OCI-M2 (cell line): ENCODE measurements around the gene PDZD4.

Experiments used
- DNase-seq: peaks from one replicate; lab custom pipeline; 2025; ENCODE audit not compliant: unreplicated experiment; lab: John Stamatoyannopoulos, UW

Gene PDZD4

GRCh38 chrX:153829799-153830639 is at the start of gene PDZD4:
Gene PDZD4 (minus strand): TSS chrX:153830544. CDS start chrX:153830298, 246 bp downstream.
- DNase-seq, result no peak

- DNase-seq, result no peak
Measured at GRCh38 chrX:153879741-153880439, 49.5 kb upstream of the PDZD4 start.

- DNase-seq, result no peak
Measured at GRCh38 chrX:153878969-153879653, 48.8 kb upstream of the PDZD4 start.

- no peak for DNase-seq
Measured at GRCh38 chrX:153878345-153878744, 48.0 kb upstream of the PDZD4 start.

- DNase-seq, result no peak
Measured at GRCh38 chrX:153877571-153878261, 47.4 kb upstream of the PDZD4 start.

- DNase-seq, result no peak
Measured at GRCh38 chrX:153876112-153876491, 45.8 kb upstream of the PDZD4 start.

- DNase-seq, result no peak
Measured at GRCh38 chrX:153875391-153876111, 45.2 kb upstream of the PDZD4 start.

- no peak for DNase-seq
Measured at GRCh38 chrX:153874366-153875125, 44.2 kb upstream of the PDZD4 start.

- no peak for DNase-seq
Measured at GRCh38 chrX:153874085-153874365, 43.7 kb upstream of the PDZD4 start.

- DNase-seq, result no peak
Measured at GRCh38 chrX:153873282-153874084, 43.1 kb upstream of the PDZD4 start.

GRCh38 chrX:153871946-153872878 is 41.9 kb upstream of the PDZD4 start:
- DNase-seq, result no peak

GRCh38 chrX:153871451-153871850 is 41.1 kb upstream of the PDZD4 start:
- no peak for DNase-seq

- DNase-seq, result no peak
Measured at GRCh38 chrX:153870791-153871360, 40.5 kb upstream of the PDZD4 start.

- no peak for DNase-seq
Measured at GRCh38 chrX:153870288-153870690, 39.9 kb upstream of the PDZD4 start.

GRCh38 chrX:153869473-153870287 is 39.3 kb upstream of the PDZD4 start:
- DNase-seq, result no peak

GRCh38 chrX:153868576-153869472 is 38.5 kb upstream of the PDZD4 start:
- no peak for DNase-seq
